Measurements from ENCODE around the gene TTC7B. TPM values are rescaled to one million over a fixed set of nuclear protein-coding genes. Genes with fewer than 3 reads are reported as not detected.

TTC7B gene
- total and polyA plus RNA-seq, 7 donors: 18.9 to 97.0 (median 59.0) TPM

DNA sequence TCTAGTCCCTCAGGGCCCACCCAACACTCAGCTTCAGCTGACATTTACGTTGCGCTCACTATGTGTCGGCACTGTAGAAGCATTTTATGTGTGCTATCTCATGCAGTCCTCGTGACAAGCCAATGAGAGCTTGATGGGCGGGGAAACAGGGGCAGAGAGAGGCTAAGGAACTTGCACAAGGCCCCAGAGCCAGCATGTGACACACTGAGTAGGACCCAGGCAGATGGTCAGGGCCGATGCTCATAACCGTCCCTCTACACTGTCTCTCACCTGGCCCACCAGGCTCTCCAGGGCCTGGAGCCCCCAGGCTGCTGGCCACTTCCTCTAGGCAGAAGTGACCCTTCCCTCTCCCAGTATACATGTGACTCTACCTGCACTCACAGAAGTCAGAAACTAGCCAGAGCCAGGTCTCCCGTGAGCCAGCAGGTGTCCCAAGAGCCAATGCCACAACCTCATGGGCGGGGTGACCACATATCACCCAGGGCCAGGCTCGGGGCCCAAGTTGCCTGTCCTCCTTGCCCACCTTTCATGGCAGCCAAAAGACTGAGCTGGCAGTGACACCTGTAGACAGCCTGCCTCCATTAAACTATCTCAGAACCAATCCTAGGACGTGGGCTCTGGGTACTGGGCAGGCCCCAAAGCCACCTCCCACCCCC is 38.3 kb downstream of the TTC7B start:
- H3K4me3 ChIP-seq: no peak overlapping the region
- TF ChIP-seq, protein P1, sequence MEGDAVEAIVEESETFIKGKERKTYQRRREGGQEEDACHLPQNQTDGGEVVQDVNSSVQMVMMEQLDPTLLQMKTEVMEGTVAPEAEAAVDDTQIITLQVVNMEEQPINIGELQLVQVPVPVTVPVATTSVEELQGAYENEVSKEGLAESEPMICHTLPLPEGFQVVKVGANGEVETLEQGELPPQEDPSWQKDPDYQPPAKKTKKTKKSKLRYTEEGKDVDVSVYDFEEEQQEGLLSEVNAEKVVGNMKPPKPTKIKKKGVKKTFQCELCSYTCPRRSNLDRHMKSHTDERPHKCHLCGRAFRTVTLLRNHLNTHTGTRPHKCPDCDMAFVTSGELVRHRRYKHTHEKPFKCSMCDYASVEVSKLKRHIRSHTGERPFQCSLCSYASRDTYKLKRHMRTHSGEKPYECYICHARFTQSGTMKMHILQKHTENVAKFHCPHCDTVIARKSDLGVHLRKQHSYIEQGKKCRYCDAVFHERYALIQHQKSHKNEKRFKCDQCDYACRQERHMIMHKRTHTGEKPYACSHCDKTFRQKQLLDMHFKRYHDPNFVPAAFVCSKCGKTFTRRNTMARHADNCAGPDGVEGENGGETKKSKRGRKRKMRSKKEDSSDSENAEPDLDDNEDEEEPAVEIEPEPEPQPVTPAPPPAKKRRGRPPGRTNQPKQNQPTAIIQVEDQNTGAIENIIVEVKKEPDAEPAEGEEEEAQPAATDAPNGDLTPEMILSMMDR (IDR thresholded peaks at IDR 0.05): no peak
- no peak for ATAC-seq
- H3K36me3 ChIP-seq (ENCODE audit: insufficient read depth in 1 of 2, low read depth in 1 of 2): peaks cover 0 to 57% of the 10 kb centered on the region in 2 donors
- H3K27ac ChIP-seq: no peak overlapping the region
- no peak for DNase-seq
- no peaks in the 10 kb centered on the region for H3K9me3 ChIP-seq
- intact Hi-C loops (cut with DNase I): no loop called here
- 85 to 87% (median 87%) methylated on average over 11 of the region's 11 CpGs for WGBS, 3 donors
- H3K27me3 ChIP-seq (ENCODE audit: insufficient read depth in 3 of 3, low read length in 2 of 3): no peaks in the 10 kb centered on the region
- no peaks in the 10 kb centered on the region for H3K4me1 ChIP-seq

GRCh38 chr14:90777358-90777757 is 38.9 kb downstream of the TTC7B start:
- Histone ChIP-seq H3K36me3 (ENCODE audit: insufficient read depth in 1 of 2, low read depth in 1 of 2) (peaks cover 0 to 62% of the 10 kb centered on the region in 2 donors), H3K9me3 (no peaks in the 10 kb centered on the region), H3K4me1 (no peaks in the 10 kb centered on the region), H3K27ac (no peak overlapping the region), H3K27me3 (ENCODE audit: insufficient read depth in 3 of 3, low read length in 2 of 3) (no peaks in the 10 kb centered on the region), H3K4me3 (no peak overlapping the region)
- TF ChIP-seq, protein P1 (IDR thresholded peaks at IDR 0.05): no peak
- 75 to 85% (median 83%) methylated on average over 2 of the region's 2 CpGs for WGBS, 3 donors
- ATAC-seq (no peak), DNase-seq (no peak)
- intact Hi-C loops (cut with DNase I): no loop called here

DNA sequence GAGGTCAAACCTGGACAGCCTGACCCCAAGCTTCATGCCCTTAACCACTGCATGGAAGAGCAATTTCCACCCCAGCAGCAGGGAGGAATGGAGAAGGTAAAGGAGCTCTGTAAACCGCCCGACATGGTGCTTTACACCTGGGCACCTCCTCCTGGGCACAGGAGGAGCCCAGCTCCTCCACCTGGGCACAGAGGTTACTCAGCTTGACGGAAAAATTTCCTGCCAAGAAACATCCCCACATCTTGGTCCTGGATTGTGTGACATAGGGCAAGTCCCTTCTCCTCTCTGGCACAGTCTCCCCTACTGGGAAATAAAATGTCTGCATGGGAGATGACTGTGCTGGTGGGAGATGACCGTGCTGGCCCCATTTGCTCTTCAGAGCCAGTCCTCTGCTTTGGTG is 40.8 kb downstream of the TTC7B start:
- no peak overlapping the region for H3K27ac ChIP-seq
- DNase-seq (no peak), ATAC-seq (no peak)
- peaks cover 0 to 72% of the 10 kb centered on the region in 2 donors for H3K36me3 ChIP-seq (ENCODE audit: insufficient read depth in 1 of 2, low read depth in 1 of 2)
- TF ChIP-seq, protein P1 (IDR thresholded peaks at IDR 0.05): no peak
- no peaks in the 10 kb centered on the region for H3K4me1 ChIP-seq
- H3K4me3 ChIP-seq: no peak overlapping the region
- H3K27me3 ChIP-seq (ENCODE audit: insufficient read depth in 3 of 3, low read length in 2 of 3): no peaks in the 10 kb centered on the region
- H3K9me3 ChIP-seq: no peaks in the 10 kb centered on the region
- intact Hi-C loops (cut with DNase I): no loop called here
- WGBS, 3 donors: 91 to 95% (median 92%) methylated on average over 4 of the region's 4 CpGs

DNA sequence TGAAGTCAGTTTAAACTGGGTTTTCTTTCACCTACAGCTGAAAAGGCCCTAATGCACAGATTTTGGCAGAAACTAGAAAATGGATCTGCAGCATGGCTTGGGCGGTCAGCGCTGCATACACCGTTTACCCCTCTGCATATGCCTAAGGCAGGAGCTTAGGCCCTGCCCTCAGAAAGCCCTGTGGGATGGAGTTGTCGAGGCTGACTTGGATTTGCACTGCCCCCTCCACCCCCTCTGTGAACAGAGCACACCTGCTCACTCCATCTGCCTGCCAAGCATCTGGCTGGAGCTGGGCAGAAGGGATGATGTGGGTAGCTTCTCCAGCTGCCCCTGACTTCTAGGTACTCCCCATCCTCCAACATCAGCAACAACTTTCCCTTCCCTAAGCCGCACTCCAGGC is 41.9 kb downstream of the TTC7B start:
- H3K36me3 ChIP-seq (ENCODE audit: insufficient read depth in 1 of 2, low read depth in 1 of 2): peaks cover 3 to 70% of the 10 kb centered on the region in 2 donors
- no peak overlapping the region for H3K27ac ChIP-seq
- no peaks in the 10 kb centered on the region for H3K27me3 ChIP-seq (ENCODE audit: insufficient read depth in 3 of 3, low read length in 2 of 3)
- H3K9me3 ChIP-seq: no peaks in the 10 kb centered on the region
- ATAC-seq (no peak), DNase-seq (no peak)
- 80 to 85% (median 81%) methylated on average over 5 of the region's 5 CpGs for WGBS, 3 donors
- no peak overlapping the region for H3K4me3 ChIP-seq
- TF ChIP-seq, protein P1 (IDR thresholded peaks at IDR 0.05): no peak
- intact Hi-C loops (cut with DNase I): no loop called here
- H3K4me1 ChIP-seq: no peaks in the 10 kb centered on the region

GRCh38 chr14:90773705-90774104 is 42.5 kb downstream of the TTC7B start:
- TF ChIP-seq, protein P1 (IDR thresholded peaks at IDR 0.05): no peak
- WGBS, 3 donors: 73 to 84% (median 76%) methylated on average over 4 of the region's 4 CpGs
- H3K9me3 ChIP-seq: no peaks in the 10 kb centered on the region
- ATAC-seq (no peak), DNase-seq (no peak)
- no peaks in the 10 kb centered on the region for H3K4me1 ChIP-seq
- no peak overlapping the region for H3K27ac ChIP-seq
- no peak overlapping the region for H3K4me3 ChIP-seq
- H3K27me3 ChIP-seq (ENCODE audit: insufficient read depth in 3 of 3, low read length in 2 of 3): no peaks in the 10 kb centered on the region
- intact Hi-C loops (cut with DNase I): no loop called here
- H3K36me3 ChIP-seq (ENCODE audit: insufficient read depth in 1 of 2, low read depth in 1 of 2): peaks cover 3 to 70% of the 10 kb centered on the region in 2 donors

Data from psoas muscle (tissue), 8 donors.